Measurements from ENCODE around the gene ENOX1.

Gene ENOX1

DNA sequence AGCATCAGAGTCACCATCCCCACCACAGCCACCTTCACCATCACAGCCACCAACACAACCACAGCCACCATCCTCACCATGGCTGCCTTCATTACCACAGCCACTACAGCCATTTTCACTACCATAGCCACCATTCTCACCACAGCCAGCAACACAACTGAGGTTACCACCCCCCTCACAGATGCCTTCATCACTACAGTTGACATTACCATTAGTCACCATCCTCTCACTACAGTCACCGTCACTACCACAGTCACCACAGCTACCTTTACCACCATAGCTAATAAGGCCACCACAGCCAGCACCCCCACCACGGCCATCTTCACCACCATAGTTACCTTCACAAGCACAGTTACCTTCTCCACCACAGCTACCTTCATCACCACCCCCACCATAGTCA, 493.8 kb downstream of the ENOX1 start:
- no peak for DNase-seq (ENCODE audit: low read depth)
- no peak overlapping the region for H3K4me3 ChIP-seq (replicated peaks; ENCODE audit: low read depth, low read length)
- TF ChIP-seq, protein P1, sequence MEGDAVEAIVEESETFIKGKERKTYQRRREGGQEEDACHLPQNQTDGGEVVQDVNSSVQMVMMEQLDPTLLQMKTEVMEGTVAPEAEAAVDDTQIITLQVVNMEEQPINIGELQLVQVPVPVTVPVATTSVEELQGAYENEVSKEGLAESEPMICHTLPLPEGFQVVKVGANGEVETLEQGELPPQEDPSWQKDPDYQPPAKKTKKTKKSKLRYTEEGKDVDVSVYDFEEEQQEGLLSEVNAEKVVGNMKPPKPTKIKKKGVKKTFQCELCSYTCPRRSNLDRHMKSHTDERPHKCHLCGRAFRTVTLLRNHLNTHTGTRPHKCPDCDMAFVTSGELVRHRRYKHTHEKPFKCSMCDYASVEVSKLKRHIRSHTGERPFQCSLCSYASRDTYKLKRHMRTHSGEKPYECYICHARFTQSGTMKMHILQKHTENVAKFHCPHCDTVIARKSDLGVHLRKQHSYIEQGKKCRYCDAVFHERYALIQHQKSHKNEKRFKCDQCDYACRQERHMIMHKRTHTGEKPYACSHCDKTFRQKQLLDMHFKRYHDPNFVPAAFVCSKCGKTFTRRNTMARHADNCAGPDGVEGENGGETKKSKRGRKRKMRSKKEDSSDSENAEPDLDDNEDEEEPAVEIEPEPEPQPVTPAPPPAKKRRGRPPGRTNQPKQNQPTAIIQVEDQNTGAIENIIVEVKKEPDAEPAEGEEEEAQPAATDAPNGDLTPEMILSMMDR (IDR thresholded peaks at IDR 0.05; ENCODE audit: low read length, missing control alignments) = no peak

DNA sequence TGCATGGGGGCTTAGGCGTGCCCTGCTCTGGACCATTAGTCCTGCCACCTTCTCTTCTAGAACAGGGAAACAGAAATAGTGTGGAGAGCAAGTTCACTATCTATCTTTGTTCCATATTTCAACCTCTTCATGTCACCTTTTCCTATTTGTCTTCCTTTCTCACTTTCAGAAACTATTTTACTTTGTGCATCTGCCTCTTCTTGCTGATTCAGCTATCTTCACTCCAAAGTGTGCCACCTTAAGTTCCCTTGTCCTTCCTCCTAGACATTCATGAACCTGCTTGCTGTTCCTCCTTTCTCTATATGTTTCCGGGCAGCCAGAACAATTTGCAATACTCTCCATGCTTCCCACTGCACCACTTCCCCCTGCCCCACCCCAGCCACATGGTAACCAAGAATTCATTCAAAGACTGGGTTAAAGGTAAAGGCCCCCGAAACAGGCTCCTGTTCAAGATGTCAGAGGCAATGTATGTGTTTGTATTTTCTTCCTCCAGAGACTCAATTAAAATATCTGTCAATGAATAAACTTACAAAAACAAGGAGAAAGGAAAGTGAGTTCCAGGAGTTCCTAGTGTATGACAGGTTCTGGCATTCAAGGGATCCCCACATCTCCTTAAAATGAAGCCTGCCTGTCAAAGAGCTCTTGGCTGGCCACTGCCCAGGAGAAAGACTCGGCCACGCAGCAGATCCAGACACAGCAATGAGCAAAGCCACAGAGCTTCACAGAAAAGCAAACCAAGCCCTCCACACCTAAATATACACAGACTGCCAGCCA, 495.3 kb downstream of the ENOX1 start:
- H3K4me3 ChIP-seq (replicated peaks; ENCODE audit: low read depth, low read length) = no peak overlapping the region
- TF ChIP-seq, protein P1 (IDR thresholded peaks at IDR 0.05; ENCODE audit: low read length, missing control alignments) = no peak
- no peak for DNase-seq (ENCODE audit: low read depth)

DNA sequence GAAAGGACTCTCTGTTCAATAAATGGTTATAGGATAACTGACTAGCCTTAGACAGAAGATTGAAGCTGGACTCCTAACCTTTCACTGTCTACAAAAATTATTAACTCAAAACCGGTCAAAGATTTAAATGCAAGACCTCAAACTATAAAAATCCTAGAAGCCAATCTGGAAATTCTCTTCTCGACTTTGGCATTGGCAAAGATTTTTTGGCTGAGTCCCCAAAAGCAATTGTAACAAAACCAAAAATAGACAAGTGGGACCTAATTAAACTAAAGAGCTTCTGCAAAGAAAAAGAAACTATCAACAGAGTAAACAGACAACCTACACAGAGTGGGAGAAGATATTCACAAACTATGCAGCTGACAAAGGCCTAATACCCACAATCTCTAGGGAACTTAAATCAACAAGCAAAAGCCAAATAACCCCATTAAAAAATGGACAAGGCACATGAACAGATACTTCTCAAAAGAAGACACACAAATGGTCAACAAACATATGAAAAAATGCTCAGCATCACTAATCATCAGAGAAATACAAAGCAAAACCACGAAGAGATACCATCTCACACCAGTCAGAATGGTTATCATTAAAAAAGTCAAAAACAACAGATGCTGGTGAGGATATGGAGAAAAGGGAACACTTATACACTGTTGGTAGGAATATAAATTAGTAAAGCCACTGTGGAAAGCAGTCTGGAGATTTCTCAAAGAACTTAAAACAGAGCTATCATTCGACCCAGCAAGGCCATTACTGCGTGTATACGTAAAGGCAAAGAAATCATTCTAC, 497.1 kb downstream of the ENOX1 start:
- TF ChIP-seq, protein P1 (IDR thresholded peaks at IDR 0.05; ENCODE audit: low read length, missing control alignments) = no peak
- H3K4me3 ChIP-seq (replicated peaks; ENCODE audit: low read depth, low read length) = no peak overlapping the region
- no peak for DNase-seq (ENCODE audit: low read depth)

DNA sequence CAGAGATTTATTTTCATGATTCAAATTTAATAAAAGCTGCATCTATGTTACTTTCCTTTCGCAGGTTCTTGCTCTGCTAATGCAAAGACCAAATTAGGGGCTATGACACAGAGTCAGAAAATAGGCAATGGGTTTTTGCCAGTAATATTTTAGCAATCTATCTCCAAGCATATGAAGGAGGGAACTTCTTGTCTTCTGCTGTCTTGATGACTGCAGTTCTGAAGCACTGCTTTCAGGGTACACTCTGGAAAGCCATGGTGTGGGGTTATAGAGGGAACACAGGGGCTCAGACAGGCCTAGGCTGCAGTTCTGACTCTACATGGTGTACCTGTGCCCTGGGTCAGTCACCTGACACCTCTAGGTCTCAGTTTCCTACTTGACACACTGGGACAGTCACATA, 500.0 kb downstream of the ENOX1 start:
- DNase-seq (ENCODE audit: low read depth) = no peak
- TF ChIP-seq, protein P1 (IDR thresholded peaks at IDR 0.05; ENCODE audit: low read length, missing control alignments) = no peak
- no peak overlapping the region for H3K4me3 ChIP-seq (replicated peaks; ENCODE audit: low read depth, low read length)

DNA sequence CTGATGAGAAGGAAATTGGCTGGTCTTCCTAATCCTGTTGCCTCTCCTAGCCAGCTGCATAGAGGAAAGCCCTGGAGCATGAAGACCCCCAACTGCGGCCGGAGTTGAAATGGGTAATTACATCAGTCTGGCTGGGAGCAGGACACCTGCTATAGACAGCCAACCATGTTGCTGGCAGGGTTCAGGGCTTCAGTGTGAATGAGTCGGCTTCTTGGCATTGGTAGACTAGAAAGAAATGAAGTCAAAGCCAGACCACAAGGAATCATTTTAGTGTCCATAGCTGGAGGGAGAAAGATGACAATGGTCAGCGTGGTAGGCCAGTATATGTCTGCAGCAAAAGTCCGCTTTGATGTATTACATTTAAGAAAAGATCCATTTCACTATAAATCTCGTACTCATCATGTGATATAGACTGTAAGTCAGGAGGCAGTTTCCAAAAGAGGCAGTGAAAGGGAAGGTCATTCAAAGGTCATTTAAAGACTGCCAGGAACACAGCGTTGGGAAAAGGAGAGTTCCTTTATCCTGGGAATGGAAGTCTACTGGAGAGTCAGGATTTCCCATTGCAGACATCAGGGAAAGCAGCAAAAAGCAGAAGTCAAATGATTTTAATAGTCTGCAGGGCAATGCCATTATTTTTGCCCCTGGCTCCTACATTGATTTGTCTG, 500.7 kb downstream of the ENOX1 start:
- no peak for DNase-seq (ENCODE audit: low read depth)
- TF ChIP-seq, protein P1 (IDR thresholded peaks at IDR 0.05; ENCODE audit: low read length, missing control alignments) = no peak
- no peak overlapping the region for H3K4me3 ChIP-seq (replicated peaks; ENCODE audit: low read depth, low read length)

DNA sequence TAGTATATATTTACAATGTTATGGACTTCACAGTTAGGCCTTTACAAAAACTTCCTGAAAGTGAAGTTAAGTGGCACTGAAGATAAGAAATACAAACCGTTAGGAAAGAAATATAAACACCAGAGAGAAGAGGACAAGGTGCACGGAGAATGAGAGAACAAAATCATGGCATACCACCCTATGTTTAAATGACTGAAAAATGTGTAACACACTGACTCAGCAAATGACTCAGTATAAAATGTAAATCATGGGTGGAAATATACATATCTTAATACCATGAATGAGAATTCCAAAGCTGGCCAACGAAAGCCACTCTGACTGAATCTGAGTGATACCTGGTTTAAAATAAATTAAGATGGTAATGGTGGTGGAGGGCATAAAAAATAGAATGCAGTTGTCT, 502.6 kb downstream of the ENOX1 start:
- TF ChIP-seq, protein P1 (IDR thresholded peaks at IDR 0.05; ENCODE audit: low read length, missing control alignments) = no peak
- no peak overlapping the region for H3K4me3 ChIP-seq (replicated peaks; ENCODE audit: low read depth, low read length)
- DNase-seq (ENCODE audit: low read depth) = peak; percentile 58
